NCI-H460 (cell line): ENCODE measurements around the gene TAF11L14. TPM values are rescaled to one million over a fixed set of nuclear protein-coding genes. Genes with fewer than 3 reads are reported as not detected.
"Not testable (repeated sequence)": the region's sequence is repeated elsewhere in the genome, so short reads cannot be mapped to it uniquely, and the experiment has no call there.

ENCODE experiments used
- DNase-seq: peaks from one replicate; pipeline ENCODE4 v3.0.0-alpha.2; 2016; ENCODE audit warnings: low read depth; ENCODE audit errors: extremely low read depth
- polyA plus RNA-seq: library from polyadenylated mRNA; depleted of rRNA; stranded (reverse); fragments of >200 nt; gene quantifications from 2 replicates; pipeline ENCODE4 v1.2.3, GENCODE V29; 2014; cell fraction: nucleus; rRNA removed
- total RNA-seq: library from RNA; depleted of rRNA; stranded (reverse); fragments of >200 nt; shearing (Covaris generic); gene quantifications from 2 replicates; pipeline ENCODE4 v1.2.3, GENCODE V29; 2014; rRNA removed

Gene TAF11L14
- not detected in 2 replicates for total RNA-seq
- not detected in 2 replicates for polyA plus RNA-seq

DNA sequence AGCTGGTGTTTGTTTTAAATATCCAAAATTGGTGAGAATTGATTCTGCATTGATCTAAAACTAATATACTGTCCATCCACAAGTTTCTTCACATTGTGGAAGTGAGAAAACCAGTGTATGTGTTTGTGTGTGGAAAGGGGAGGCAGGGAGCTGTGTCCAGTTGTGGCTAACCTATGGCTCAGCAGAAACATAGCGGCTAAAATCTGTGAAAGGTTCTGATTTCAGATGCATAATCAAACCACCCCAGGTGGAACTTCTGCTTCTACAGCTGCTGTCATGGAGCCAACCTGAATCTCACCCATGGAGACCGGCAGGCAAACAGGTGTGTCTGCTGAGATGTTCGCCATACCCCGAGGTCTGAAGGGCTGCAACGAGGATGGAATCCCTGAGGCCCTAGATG lies at the start of gene TAF11L14:
TAF11L14 (plus strand) TSS at position 301 of the 400 bp plus-strand sequence.
- no peak for DNase-seq

GRCh38 chr5:17585658-17586057 lies 48.6 kb upstream of the TAF11L14 start, which contains the start of gene TAF11L7:
TAF11L7 (minus strand) TSS chr5:17585758.
- not testable (repeated sequence) for DNase-seq

GRCh38 chr5:17590860-17591259 lies 43.4 kb upstream of the TAF11L14 start, which contains the start of gene TAF11L8:
TAF11L8 (minus strand) TSS chr5:17590960.
- DNase-seq = not testable (repeated sequence)

DNA sequence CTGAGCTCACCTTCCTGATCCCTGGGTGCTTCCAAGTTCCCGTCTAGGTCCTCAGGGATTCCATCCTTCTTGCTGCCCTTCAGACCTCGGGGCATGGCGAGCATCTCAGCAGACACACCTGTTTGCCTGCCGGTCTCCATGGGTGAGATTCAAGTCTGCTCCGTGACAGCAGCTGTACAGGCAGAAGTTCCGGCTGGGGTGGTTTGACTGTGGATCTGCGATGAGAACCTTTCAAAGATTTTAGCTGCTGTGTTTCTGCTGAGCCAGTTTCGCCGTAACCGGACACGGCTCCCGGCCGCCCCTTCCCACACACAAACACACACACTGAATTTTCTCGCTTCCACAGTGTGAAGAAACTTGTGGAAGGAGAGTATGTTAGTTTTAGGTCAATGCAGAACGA lies 40.0 kb upstream of the TAF11L14 start, which contains the start of gene TAF11L9:
TAF11L9 (minus strand) TSS at position 140 of the 400 bp plus-strand sequence.
- DNase-seq = not testable (repeated sequence)

DNA sequence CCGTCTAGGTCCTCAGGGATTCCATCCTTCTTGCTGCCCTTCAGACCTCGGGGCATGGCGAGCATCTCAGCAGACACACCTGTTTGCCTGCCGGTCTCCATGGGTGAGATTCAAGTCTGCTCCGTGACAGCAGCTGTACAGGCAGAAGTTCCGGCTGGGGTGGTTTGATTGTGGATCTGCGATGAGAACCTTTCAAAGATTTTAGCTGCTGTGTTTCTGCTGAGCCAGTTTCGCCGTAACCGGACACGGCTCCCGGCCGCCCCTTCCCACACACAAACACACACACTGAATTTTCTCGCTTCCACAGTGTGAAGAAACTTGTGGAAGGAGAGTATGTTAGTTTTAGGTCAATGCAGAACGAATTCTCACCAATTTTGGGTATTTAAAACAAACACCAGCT lies 36.5 kb upstream of the TAF11L14 start, which contains the start of gene TAF11L10:
TAF11L10 (minus strand) TSS at position 101 of the 400 bp plus-strand sequence.
- not testable (repeated sequence) for DNase-seq

GRCh38 chr5:17603880-17604279 lies 30.4 kb upstream of the TAF11L14 start, which contains the start of gene TAF11L11:
TAF11L11 (plus strand) TSS chr5:17604183.
- not testable (repeated sequence) for DNase-seq

- DNase-seq = no peak
Measured at GRCh38 chr5:17604951-17605350, 29.3 kb upstream of the TAF11L14 start.

DNA sequence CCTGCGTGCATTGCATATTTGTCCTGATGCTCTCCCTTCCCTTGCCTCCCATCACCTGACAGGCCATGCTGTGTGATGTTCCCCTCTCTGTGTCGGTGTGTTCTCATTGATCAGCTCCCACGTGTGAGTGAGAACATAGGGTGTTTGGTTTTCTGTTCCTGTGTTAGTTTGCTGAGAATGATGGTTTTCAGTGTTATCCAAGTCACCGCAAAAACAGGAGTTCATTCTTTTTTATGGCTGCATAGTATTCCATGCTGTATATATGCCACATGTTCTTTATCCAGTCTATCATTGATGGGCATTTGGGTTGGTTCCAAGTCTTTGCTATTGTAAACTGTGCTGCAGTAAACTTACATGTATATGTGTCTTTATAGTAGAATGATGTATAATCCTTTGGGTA lies 26.8 kb upstream of the TAF11L14 start:
- DNase-seq = not testable (repeated sequence)

GRCh38 chr5:17610092-17610491 lies 24.2 kb upstream of the TAF11L14 start, which contains the start of gene TAF11L12:
TAF11L12 (plus strand) TSS chr5:17610392.
- not testable (repeated sequence) for DNase-seq

- no peak for DNase-seq
Measured at GRCh38 chr5:17614872-17615605, 19.2 kb upstream of the TAF11L14 start.

DNA sequence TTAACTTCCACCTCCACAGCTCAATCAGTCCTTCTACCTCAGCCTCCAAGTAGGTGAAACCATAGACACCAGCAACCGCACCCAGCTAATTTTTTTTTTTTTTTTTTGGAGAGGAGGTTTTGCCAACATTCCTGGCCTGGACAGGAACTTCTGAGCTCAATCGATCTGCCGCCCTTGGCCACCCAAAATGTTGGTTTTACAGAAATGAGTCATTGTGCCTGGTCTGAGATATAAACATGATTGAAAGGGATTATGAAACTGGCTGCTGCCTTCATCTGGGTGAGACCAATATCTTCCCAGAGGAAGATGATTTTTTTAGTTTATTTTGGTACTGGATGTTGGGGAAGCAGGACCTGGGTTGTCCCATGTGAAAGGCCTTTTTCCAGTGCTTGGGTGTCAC lies 14.9 kb upstream of the TAF11L14 start:
- DNase-seq = no peak

DNA sequence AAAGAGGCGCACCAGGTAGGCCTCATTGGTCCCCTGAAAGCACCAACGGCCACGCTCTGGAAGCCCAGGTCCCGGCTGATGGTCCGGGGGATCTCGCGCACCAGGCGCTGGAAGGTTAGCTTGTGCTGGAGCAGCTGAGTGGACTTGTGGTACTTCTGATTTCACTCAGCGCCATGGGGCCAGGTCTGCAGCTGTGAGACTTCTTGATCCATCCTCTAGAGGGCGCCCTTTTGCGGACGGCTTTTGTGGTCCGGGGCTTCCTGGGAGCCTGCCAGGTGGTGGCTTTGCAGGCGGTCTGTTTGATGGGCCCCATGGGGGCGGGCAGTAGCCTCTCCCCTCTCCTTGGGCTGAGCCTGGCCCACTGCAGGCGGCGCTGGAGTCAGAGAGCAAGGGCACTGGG lies 13.6 kb upstream of the TAF11L14 start:
- no peak for DNase-seq

- DNase-seq = no peak
Measured at GRCh38 chr5:17625686-17626085, 8.6 kb upstream of the TAF11L14 start.

DNA sequence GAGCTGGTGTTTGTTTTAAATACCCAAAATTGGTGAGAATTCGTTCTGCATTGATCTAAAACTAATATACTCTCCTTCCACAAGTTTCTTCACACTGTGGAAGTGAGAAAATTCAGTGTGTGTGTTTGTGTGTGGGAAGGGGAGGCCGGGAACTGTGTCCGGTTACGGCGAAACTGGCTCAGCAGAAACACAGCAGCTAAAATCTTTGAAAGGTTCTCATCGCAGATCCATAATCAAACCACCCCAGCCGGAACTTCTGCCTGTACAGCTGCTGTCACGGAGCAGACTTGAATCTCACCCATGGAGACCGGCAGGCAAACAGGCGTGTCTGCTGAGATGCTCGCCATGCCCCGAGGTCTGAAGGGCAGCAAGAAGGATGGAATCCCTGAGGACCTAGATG lies 2.5 kb upstream of the TAF11L14 start, which contains the start of gene TAF11L13:
TAF11L13 (plus strand) TSS at position 301 of the 400 bp plus-strand sequence.
- DNase-seq = not testable (repeated sequence)

DNA sequence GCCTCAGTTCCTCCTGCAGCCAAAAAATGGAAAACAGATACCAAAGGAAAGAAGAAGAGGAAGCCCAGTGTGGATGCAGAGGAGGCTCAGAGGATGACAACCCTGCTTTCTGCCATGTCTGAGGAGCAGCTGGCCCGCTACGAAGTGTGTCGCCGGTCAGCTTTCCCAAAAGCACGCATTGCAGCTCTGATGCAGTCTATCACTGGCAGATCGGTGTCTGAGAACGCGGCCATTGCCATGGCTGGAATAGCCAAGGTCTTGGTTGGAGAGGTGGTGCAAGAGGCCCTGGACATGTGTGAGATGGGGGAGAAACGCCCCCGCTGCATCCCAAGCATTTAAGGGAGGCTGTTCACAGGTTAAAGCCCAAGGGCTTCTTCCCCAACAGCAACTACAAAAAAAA lies 15.0 kb downstream of the TAF11L14 start:
- DNase-seq = not testable (repeated sequence)

DNA sequence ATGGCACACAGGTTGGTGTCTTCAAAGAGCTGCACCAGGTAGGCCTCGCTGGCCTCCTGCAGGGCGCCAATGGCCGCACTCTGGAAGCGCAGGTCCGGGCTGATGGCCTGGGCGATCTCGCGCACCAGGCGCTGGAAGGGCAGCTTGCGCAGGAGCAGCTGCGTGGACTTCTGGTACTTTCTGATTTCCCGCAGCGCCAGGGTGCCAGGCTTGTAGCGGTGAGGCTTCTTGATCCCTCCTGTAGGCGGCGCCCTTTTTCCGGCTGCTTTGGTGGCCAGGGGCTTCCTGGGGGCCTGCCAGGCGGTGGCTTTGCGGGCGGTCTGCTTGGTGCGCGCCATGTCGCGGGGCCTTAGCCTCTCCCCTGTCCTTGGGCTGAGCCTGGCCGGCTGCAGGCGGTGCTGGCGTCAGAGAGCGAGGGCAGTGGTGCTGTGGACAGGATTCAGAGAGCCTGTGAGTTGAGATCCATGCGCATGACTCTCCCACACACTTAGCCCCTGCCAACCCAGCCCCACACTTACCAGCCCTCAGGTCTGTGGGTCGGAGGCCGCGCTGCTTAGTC lies 21.0 kb downstream of the TAF11L14 start:
- DNase-seq = not testable (repeated sequence)

GRCh38 chr5:17655921-17656320 lies 21.7 kb downstream of the TAF11L14 start:
- DNase-seq = no peak

GRCh38 chr5:17663182-17663581 lies 28.9 kb downstream of the TAF11L14 start:
- no peak for DNase-seq

GRCh38 chr5:17665836-17666235 lies 31.6 kb downstream of the TAF11L14 start:
- no peak for DNase-seq

DNA sequence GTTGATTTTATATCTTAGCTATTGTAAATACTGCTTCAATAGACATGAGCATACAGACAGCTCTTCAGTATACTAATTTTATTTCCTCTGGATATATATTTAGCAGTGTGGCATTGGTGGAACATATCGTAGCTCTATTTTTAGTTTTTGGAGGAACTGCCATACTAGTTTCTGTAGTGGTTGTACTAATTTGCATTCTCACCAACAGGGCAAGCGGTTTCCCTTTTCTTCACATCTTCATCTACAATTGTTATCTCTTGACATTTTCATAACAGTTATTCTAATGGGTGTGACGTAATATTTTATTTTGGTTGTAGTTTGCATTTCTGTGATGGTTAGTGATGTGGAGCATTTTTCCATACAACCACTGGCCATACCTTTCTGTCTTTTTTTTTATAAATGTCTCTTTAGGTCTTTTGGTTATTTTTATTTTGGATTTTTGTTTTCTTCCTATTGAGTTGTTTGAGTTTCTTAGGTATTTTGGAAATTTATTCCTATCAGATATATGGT lies 32.5 kb downstream of the TAF11L14 start:
- no peak for DNase-seq

DNA sequence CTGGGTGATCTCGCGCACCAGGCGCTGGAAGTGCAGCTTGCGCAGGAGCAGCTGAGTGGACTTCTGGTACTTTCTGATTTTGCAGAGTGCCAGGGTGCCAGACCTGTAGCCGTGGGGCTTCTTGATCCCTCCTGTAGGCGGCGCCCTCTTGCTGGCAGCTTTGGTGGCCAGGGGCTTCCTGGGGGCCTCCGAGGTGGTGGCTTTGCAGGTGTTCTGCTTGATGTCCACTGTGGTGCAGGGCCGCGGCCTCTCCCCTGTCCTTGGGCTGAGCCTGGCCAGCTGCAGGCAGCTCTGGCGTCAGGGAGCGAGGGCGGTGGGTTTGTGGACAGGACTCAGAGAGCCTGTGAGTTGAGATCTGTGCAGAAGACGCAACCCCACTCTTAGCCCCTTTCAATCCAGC lies 36.1 kb downstream of the TAF11L14 start:
- DNase-seq = no peak
